HT-29 (cell line): ENCODE measurements around the gene AGBL1. TPM values are rescaled to one million over a fixed set of nuclear protein-coding genes. Genes with fewer than 3 reads are reported as not detected.
"Not testable (repeated sequence)": the region's sequence is repeated elsewhere in the genome, so short reads cannot be mapped to it uniquely, and the experiment has no call there.

Source experiments
- DNase-seq: peaks from one replicate; pipeline ENCODE4 v3.0.0-alpha.2; 2015; ENCODE audit warnings: low spot score
- total RNA-seq: library from RNA; depleted of rRNA; stranded (reverse); fragments of >200 nt; shearing (Covaris generic); gene quantifications from 2 replicates; pipeline ENCODE4 v1.2.3, GENCODE V29; 2014

Gene AGBL1
- total RNA-seq, 1 experiment from 2014 or later, result not detected

- no peak for DNase-seq
These were observed 313.2 kb downstream of the AGBL1 start for GRCh38 chr15:86392874-86393273.

DNA sequence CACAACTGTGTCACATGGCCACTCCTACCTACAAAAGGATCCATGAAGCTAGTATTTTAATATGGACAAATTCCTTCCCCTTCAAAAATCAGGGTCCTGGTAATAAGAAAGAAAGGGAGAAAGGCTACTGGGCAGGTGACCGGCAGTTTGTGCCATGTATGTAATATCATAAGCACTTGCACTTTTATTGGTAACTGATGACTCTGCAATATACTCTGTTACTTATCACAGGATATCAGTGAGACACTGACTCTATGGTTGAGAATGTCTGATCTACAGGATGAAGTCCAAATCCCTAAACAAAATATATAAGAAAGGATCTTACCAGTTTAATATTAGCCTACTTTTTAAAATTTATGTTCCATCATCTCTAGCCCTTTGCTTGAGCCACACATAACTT lies 315.2 kb downstream of the AGBL1 start:
- no peak for DNase-seq

GRCh38 chr15:86399041-86399954 lies 319.6 kb downstream of the AGBL1 start:
- DNase-seq, result no peak

DNA sequence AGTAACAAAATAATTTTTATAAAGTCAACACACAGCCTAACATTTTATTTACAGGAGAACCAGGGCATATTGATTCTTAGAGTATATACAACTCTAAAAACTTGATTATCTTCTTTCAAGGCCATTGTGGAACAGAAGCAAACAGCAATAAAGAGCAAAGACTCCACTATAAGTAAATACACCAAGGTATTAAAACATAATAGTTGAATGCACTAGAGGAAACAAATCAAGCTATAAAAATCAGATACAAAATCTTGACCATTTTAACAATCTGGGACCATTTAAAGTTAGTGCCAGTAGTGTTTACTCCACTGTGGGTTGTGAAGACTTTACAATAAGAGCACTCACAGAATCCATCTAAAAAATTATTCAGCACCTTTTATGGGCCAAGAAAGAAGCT lies 323.6 kb downstream of the AGBL1 start:
- DNase-seq, result no peak

DNA sequence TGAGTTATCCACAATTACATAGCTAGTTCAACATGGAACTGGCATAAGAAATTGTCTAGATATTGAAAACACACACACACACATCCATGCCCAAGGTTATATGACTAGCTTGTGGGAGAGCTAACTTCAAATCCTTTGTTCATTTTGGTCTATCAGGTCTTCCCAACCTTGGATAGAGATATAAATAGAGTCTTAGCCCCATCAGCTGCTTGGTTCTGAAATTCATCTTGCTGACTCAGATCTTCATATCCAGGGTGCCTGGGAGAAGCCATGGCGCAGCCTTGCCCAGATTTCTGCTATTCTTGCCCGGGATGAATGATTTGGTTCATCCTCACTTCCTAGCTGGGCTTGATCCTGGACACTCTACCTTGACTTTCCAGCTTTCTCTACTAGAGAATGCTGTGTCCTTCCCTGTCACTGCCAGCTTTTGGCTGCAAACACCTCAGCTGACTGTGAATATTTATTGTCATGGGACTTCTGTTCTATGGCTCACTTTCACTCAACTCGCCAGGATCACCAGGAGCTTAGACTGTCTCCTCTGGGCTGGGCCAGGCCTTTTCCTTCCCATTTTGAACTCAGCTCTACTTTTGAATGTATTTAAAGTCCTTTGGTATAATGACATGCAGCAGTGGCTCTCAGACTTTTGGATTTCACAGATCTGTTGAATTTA lies 324.4 kb downstream of the AGBL1 start:
- DNase-seq, result no peak

DNA sequence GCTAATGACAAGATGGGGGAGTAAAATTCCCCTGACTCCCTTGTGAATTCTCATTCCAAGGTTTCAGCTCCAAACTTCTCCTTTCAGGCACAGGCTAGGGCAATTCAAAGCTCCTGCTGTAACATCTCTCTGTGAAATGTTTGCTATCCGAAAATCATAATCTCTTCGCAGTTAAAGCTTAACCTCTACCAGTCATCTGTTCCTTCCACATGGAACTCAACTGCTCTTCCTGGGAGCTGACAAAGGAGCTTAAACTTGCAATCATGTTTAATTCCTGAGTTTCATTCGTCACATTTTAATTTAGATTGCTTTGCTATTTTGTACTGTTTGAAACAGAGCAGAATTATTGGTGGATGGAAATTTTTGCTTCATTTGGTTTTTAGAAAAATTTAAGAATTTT lies 328.6 kb downstream of the AGBL1 start:
- no peak for DNase-seq

DNA sequence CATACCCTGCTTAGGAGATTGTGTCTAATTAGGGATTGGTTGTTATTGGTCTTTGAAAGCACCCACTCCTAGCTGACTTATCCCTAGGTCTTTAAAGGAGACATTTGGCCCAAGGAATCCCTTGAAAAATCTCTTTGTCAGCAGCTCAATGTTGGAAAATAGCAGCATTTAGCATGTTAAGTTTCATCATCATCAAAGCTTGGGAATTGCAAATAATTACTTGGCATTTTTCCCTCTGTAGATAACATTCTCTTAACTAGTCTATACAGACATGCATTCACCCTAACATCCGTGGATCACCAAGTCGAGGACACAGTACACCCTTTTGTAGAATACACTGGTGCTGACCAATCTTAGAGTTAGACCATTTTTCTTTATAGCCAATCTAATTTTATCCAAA lies 332.2 kb downstream of the AGBL1 start:
- no peak for DNase-seq

GRCh38 chr15:86413191-86413590 lies 333.5 kb downstream of the AGBL1 start:
- no peak for DNase-seq

GRCh38 chr15:86425746-86426145 lies 346.1 kb downstream of the AGBL1 start:
- no peak for DNase-seq

DNA sequence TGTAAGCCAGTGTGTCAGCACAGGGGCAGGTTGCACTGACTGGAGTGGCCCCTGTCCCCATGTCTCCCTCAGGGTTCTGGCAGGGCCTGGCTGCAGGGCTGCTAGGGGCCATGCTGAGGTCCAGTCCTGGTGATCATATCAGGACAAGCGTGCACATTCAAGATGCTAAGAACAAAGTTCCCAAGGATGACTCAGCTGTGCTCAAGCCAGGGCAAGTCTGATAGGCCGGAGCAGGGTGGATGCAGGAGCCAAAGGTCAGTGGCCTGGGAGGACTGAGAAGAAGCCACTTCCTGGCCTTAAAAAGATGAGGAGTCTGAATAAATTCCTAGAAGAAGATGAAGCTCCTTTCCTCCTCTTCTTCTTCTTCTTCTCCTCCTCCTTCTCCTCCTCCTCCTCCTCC lies 353.2 kb downstream of the AGBL1 start:
- DNase-seq, result peak; percentile 54

- DNase-seq, result peak; percentile 30
These were observed 354.3 kb downstream of the AGBL1 start for GRCh38 chr15:86433983-86434382.

DNA sequence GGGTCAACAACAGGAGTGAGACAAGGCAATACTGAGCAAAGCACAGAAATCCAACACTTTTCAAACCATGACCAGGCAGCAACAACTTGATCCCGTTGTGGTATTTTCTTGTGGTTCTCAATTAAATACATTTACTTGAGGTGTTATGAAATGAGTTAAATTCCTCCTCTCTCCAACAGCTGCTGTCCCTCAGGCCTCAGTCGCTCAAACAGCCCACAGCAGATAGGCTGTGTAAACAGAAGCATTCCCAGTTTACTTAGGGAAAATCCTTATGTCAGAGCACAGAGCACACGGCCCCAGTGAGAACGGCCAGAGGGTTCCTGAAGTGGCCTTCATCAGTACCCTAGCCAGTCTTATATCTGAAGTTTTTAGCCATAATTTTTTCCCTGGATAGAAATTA lies 359.9 kb downstream of the AGBL1 start:
- DNase-seq, result no peak

- DNase-seq, result no peak
These were observed 364.9 kb downstream of the AGBL1 start for GRCh38 chr15:86444527-86444926.

DNA sequence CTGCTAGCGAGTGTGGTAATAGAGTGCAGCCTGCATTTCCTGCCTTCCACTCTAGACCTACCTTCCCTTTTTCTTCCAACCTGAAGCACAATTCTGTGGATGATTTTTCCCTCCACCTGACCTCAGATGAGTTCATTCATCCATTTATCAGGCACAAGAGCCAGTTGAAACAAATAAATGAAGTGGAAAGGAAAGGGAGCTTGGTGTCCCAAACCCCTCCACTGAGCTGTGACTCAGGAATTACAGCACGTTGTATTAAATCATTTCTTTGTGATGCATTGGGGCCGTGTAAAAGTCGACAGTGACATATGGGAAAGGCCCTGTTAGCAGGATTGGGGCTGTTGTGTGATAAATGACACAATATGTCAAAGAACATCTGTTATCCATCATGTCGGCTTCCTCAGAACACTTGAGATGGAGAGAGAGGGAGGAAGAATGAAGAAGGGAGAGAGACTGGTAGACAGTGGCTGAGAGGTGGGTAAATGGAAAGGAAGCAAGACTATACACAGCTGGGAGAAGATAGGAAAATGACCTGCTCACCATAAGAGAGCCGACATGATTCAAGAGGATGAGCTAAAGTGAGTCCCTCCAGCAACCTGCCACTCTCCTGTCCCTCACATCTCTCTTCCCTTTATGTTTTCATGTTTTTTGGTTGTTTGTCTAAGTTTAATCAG lies 366.0 kb downstream of the AGBL1 start:
- no peak for DNase-seq

GRCh38 chr15:86446253-86446640 lies 366.6 kb downstream of the AGBL1 start:
- no peak for DNase-seq

GRCh38 chr15:86465470-86466039 lies 385.9 kb downstream of the AGBL1 start:
- DNase-seq, result not testable (repeated sequence)

GRCh38 chr15:86481720-86482119 lies 402.0 kb downstream of the AGBL1 start:
- DNase-seq, result no peak

- DNase-seq, result no peak
These were observed 404.3 kb downstream of the AGBL1 start for GRCh38 chr15:86483936-86484335.

DNA sequence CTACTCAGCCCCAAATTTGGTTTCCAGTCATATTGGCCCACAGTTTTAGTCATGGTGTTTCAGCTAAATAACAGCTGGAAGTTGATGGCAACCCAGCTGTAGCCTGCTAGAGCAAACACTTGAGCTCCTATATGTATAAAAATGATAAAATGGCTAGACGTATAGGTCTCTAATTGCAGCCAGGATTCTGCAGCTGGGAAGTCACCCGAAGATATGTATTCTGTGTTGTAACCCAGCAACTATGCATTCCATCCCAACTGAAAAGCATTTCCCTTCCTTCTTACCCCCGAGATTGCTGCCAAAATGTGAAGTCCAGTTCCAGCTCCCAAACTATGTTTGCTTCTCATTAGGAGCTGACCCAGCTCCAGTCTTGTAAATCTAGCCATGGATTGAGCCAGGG lies 408.4 kb downstream of the AGBL1 start:
- no peak for DNase-seq

DNA sequence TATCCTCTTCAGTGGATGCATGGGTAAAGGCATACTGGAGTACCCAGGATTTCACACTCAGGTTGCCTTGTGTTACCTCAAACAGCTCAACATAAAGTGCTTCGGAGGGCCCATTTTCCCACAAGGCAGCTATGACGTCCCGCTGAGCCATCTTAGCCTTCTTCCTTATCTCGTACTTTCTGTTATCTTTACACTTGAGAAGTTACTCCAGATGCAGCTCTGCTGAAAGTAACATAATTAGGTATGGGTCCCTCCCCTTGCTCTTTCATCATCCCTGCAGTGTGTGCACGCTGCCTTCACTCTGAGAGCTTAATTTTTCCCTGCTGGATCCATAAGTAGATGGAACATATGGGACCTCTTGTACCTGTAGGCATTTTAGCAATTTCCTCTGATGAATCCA lies 410.3 kb downstream of the AGBL1 start:
- no peak for DNase-seq

DNA sequence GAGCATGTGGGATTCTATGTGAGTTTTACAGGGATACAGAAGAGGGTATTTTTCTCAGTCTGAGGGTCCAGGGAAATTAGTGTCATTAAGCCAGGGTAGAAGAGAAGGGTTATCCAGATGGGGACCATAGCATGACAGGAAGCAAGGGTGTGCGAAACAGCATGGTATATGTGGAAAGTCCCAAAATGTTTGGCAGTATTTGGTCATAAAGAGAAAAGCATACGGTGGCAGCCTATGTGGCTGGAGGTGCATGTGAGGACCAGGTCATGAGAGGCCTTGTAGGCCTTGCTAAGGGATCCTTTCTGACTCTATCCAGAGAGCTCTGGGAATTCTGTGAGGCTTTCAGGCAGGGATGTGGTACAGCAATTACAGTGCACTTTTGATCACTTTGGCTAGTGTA lies 411.4 kb downstream of the AGBL1 start:
- DNase-seq, result no peak

DNA sequence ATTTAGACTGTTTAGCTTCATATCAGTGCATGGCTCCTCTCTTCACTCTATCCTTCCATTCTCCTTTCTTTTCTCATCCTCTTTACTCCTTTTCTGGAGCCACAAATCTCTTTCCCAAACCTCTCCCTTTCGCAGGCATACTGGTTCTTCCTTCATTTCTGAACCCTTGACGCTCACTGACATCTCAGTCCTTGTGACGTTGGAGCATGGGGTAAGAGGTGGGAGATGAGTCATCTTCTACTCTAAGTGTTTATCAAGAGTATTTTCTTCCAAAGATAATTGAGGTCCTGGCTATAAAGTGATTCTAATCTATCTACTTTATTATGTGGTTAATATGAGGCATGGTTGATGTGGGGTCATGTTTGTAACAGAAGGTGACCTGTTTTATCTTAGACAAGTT lies 414.2 kb downstream of the AGBL1 start:
- DNase-seq, result no peak
